HFF-Myc (cell line): Measurements from ENCODE around the gene IFT88.

Source experiments
- DNase-seq: peaks from one replicate; pipeline ENCODE4 v3.0.0-alpha.2; 2011; ENCODE audit warnings: low read depth; ENCODE audit errors: extremely low read depth
- H3K4me3 ChIP-seq: replicated peaks from 2 replicates; pipeline ENCODE4 v1.5.1; 2011; ENCODE audit warnings: low read depth, mild to moderate bottlenecking, control low read depth, low read length
- CTCF ChIP-seq: IDR thresholded peaks from 2 replicates; pipeline ENCODE4 v1.5.1; 2012; ENCODE audit warnings: mild to moderate bottlenecking, low read depth, low read length, control low read depth; ENCODE audit errors: missing control alignments

The IFT88 gene

DNA sequence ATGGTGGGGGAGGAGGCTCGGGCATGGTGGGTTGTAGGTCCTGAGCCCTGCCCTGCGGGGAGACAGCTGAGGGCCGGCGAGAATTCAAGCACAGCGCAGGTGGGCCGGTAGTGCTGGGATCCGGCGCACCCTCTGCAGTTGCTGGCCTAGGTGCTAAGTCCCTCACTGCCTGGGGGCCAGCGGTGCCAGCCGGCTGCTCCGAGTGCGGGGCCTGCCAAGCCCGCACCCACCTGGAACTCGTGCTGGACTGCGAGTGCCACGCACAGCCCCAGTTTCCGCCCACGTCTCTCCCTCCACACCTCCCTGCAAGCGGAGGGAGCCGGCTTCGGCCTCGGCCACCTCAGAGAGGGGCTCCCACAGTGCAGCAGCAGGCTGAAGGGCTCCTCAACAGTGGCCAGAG lies 173.1 kb downstream of the IFT88 start:
- TF ChIP-seq CTCF = no peak
- H3K4me3 ChIP-seq = no peak overlapping the region
- no peak for DNase-seq
